IMR-90 (cell line): ENCODE data around the gene PSMA7. TPM values are rescaled to one million over a fixed set of nuclear protein-coding genes. Genes with fewer than 3 reads are reported as not detected.

ENCODE experiments used
- ATAC-seq: fragments of 200-7000 bp; cut with Tn5 transposase; 2 replicates; pipeline ENCODE4 v1.9.1; 2020; ENCODE audit warnings: low read depth, mild to moderate bottlenecking, moderate library complexity
- BruUV-seq: library from RNA; stranded (reverse); fragments of 400-500 nt; replicated peaks from 2 replicates; lab custom pipeline; 2021; lab: Mats Ljungman, UMichigan
- CTCF ChIA-PET: fragments of 300-600 bp; formaldehyde crosslinking; extraction: SDS; loops from one replicate; lab custom pipeline; 2021; ENCODE audit warnings: antibody characterized with exemption; lab: Yijun Ruan, JAX
- POLR2A ChIA-PET: fragments of 300-600 bp; sonication (Branson Sonifier 250); formaldehyde crosslinking; loops from one replicate; lab custom pipeline; 2022; ENCODE audit warnings: antibody characterized with exemption; ENCODE audit not compliant: unreplicated experiment; lab: Charles Lee
- DNase-seq: peaks from one replicate; pipeline ENCODE4 v3.0.0; 2013
- H2AFZ ChIP-seq: replicated peaks from 2 replicates; pipeline ENCODE3; 2013; ENCODE audit warnings: low read length, mild to moderate bottlenecking; ENCODE audit not compliant: poor library complexity
- H2AK5ac ChIP-seq: 2 replicates; pipeline ENCODE4 v1.6.1; 2013; ENCODE audit warnings: low read depth, low read length, inconsistent platforms
- H2AK9ac ChIP-seq: replicated peaks from 2 replicates; pipeline ENCODE3; 2013; ENCODE audit warnings: mild to moderate bottlenecking, low read depth, low read length, moderate library complexity; ENCODE audit not compliant: poor library complexity
- H2BK120ac ChIP-seq: 2 replicates; pipeline ENCODE4 v1.6.1; 2013; ENCODE audit warnings: low read depth, low read length, inconsistent platforms
- H2BK15ac ChIP-seq: 3 replicates; pipeline ENCODE4 v1.6.1; 2013; ENCODE audit warnings: low read depth, low read length, inconsistent platforms
- H2BK20ac ChIP-seq: 2 replicates; pipeline ENCODE4 v1.6.1; 2013; ENCODE audit warnings: low read depth, mild to moderate bottlenecking, inconsistent platforms, low read length, moderate library complexity
- H2BK5ac ChIP-seq: 2 replicates; pipeline ENCODE4 v1.6.1; 2013; ENCODE audit warnings: mild to moderate bottlenecking, low read depth, low read length, inconsistent platforms; ENCODE audit not compliant: poor library complexity, severe bottlenecking
- H3K14ac ChIP-seq: replicated peaks from 2 replicates; pipeline ENCODE4 v1.6.1; 2013; ENCODE audit warnings: low read depth, low read length, inconsistent platforms
- H3K18ac ChIP-seq: 2 replicates; pipeline ENCODE4 v1.6.1; 2013; ENCODE audit warnings: low read depth, low read length, control low read depth
- H3K23ac ChIP-seq: 2 replicates; pipeline ENCODE4 v1.6.1; 2013; ENCODE audit warnings: low read depth, low read length, inconsistent platforms
- H3K27ac ChIP-seq: 2 replicates; pipeline ENCODE4 v1.5.1; 2013; ENCODE audit warnings: mild to moderate bottlenecking, control low read depth, low read length; ENCODE audit not compliant: insufficient read depth
- H3K27me3 ChIP-seq: 2 replicates; pipeline ENCODE4 v1.6.1; 2013; ENCODE audit warnings: low read length; ENCODE audit not compliant: control insufficient read depth, insufficient read depth
- H3K36me3 ChIP-seq: 2 replicates; pipeline ENCODE4 v1.6.1; 2013; ENCODE audit warnings: low read length, mixed read lengths; ENCODE audit not compliant: control insufficient read depth, insufficient read depth
- H3K4ac ChIP-seq: 2 replicates; pipeline ENCODE4 v1.6.1; 2013; ENCODE audit warnings: low read depth, low read length, inconsistent platforms
- H3K4me1 ChIP-seq: 2 replicates; pipeline ENCODE4 v1.6.1; 2013; ENCODE audit warnings: low read length, mixed read lengths; ENCODE audit not compliant: control insufficient read depth, insufficient read depth
- H3K4me2 ChIP-seq: 2 replicates; pipeline ENCODE4 v1.6.1; 2013; ENCODE audit warnings: low read depth, mild to moderate bottlenecking, control low read depth, low read length, moderate library complexity
- H3K4me3 ChIP-seq: 2 replicates; pipeline ENCODE4 v1.5.1; 2013; ENCODE audit warnings: low read depth, mild to moderate bottlenecking, control low read depth, low read length, moderate library complexity; ENCODE audit not compliant: insufficient read depth
- H3K56ac ChIP-seq: 2 replicates; pipeline ENCODE4 v1.6.1; 2013; ENCODE audit warnings: low read length, inconsistent platforms; ENCODE audit not compliant: insufficient read depth; ENCODE audit errors: extremely low read depth
- H3K79me1 ChIP-seq, 2 experiments: 2 replicates each; pipeline ENCODE4 v1.6.1; 2013; ENCODE audit warnings: low read length in 2 of 2, inconsistent platforms in 1 of 2, low read depth in 1 of 2
- H3K9ac ChIP-seq: 2 replicates; pipeline ENCODE4 v1.6.1; 2013; ENCODE audit warnings: low read depth, low read length, control low read depth
- H3K9me1 ChIP-seq: 2 replicates; pipeline ENCODE4 v1.6.1; 2013; ENCODE audit warnings: low read length, inconsistent platforms; ENCODE audit not compliant: insufficient read depth
- H3K9me3 ChIP-seq: 2 replicates; pipeline ENCODE4 v1.6.1; 2013; ENCODE audit warnings: low read length; ENCODE audit not compliant: control insufficient read depth, insufficient read depth
- H4K20me1 ChIP-seq: 2 replicates; pipeline ENCODE4 v1.6.1; 2013; ENCODE audit warnings: low read length, inconsistent platforms; ENCODE audit not compliant: insufficient read depth
- H4K5ac ChIP-seq: 2 replicates; pipeline ENCODE4 v1.6.1; 2013; ENCODE audit warnings: mild to moderate bottlenecking, low read depth, low read length, control low read depth
- H4K8ac ChIP-seq, 2 experiments: 2 replicates each; pipeline ENCODE4 v1.6.1; 2013; ENCODE audit warnings: low read depth in 2 of 2, low read length in 2 of 2, control low read depth in 1 of 2, inconsistent platforms in 1 of 2
- H4K91ac ChIP-seq: 2 replicates; pipeline ENCODE4 v1.6.1; 2013; ENCODE audit warnings: low read depth, low read length, inconsistent platforms; ENCODE audit not compliant: insufficient read depth
- MAZ ChIP-seq: IDR thresholded peaks from 2 replicates; pipeline ENCODE4 v1.6.1; 2012; ENCODE audit warnings: low read depth, mild to moderate bottlenecking, low read length, improper control_type of control experiment, moderate library complexity, borderline replicate concordance
- WGBS, 2 experiments: methylation state at CpG; one replicate each; pipeline versions ENCODE4 v1.1.5 to v1.1.7; 2013; ENCODE audit warnings: missing lambda C conversion rate in 2 of 2; ENCODE audit not compliant: insufficient read length in 1 of 2; ENCODE audit errors: extremely low coverage in 2 of 2; 5-methylcytosine and 5-hydroxymethylcytosine counted together
- dilution Hi-C: fragments of 300-500 bp; cut with HindIII; formaldehyde crosslinking; loops from one replicate; pipeline ENCODE4 v1.14.3; 2018; ENCODE audit warnings: low sequenced_read_pairs; ENCODE audit not compliant: unreplicated experiment
- in situ Hi-C: fragments of 300-500 bp; cut with MboI; formaldehyde crosslinking; loops from 3 replicates; pipeline ENCODE4 v1.14.3; 2019; ENCODE audit warnings: low sequenced_read_pairs, inconsistent platforms, mixed read lengths
- intact Hi-C: fragments of 100-400 bp; cut with micrococcal nuclease; formaldehyde crosslinking; loops from 2 replicates; pipeline ENCODE4 v1.10.0; 2022
- polyA plus RNA-seq, 3 experiments: library from polyadenylated mRNA; depleted of rRNA; stranded (reverse); fragments of >200 nt; gene quantifications; 2 replicates each; pipeline ENCODE4 v1.2.3, GENCODE V29; 2012; ENCODE audit warnings: low replicate concordance in 1 of 3
- total RNA-seq: library from RNA; depleted of rRNA; stranded (reverse); fragments of >200 nt; gene quantifications from 2 replicates; pipeline ENCODE4 v1.2.3, GENCODE V29; 2012

Gene PSMA7
- total and polyA plus RNA-seq, 2 of the 4 experiments (the other 2 are of a cell fraction): 417 to 458 TPM

GRCh38 chr20:62133051-62133845 lies 9.9 kb downstream of the PSMA7 start:
- Histone ChIP-seq H4K20me1 (peaks cover 66% of the 10 kb centered on the region), H3K4ac (no peak overlapping the region), H3K27ac (no peak overlapping the region), H3K56ac (no peak overlapping the region), H2AFZ (peak overlapping the region; percentile 38), H4K91ac (no peak overlapping the region), H3K4me3 (no peak overlapping the region), H4K5ac (no peak overlapping the region), H3K18ac (no peak overlapping the region), H4K8ac (no peak overlapping the region), H3K9me1 (no peaks in the 10 kb centered on the region; the same call in 1 of the 2 replicates), H3K14ac (no peak overlapping the region), H2AK5ac (no peak overlapping the region), H2BK5ac (no peak overlapping the region), H3K79me1 (peaks cover 7 to 69% of the 10 kb centered on the region in 2 experiments), H3K36me3 (peaks cover 81% of the 10 kb centered on the region), H3K23ac (no peak overlapping the region), H3K9ac (no peak overlapping the region), H2BK120ac (no peak overlapping the region), H3K27me3 (no peaks in the 10 kb centered on the region), H3K9me3 (no peaks in the 10 kb centered on the region), H2BK15ac (no peak overlapping the region), H2AK9ac (peak overlapping the region; percentile 37), H3K4me2 (no peak overlapping the region), H3K4me1 (peaks cover 3% of the 10 kb centered on the region; the same call in 1 of the 2 replicates), H2BK20ac (no peak overlapping the region)
- ChIA-PET POLR2A (no interaction called here), CTCF (no interaction called here)
- no TSS peak for BruUV-seq
- no peak for ATAC-seq
- in situ Hi-C loops: no loop called here
- intact Hi-C loops: no loop called here
- no peak for DNase-seq
- WGBS, 2 experiments: 77% methylated on average over 7 of the region's 29 CpGs; no CpG with 5 or more reads in 1 of the 2 experiments
- no peak for TF ChIP-seq MAZ
- dilution Hi-C loops: no loop called here
